B cell (primary cell): ENCODE data around the gene VWA5B2. TPM values are rescaled to one million over a fixed set of nuclear protein-coding genes. Genes with fewer than 3 reads are reported as not detected.

ENCODE experiments used
- ATAC-seq: fragments of 200-7000 bp; cut with Tn5 transposase; one replicate; pipeline ENCODE4 v1.10.0; 2021; ENCODE audit warnings: low read depth, mild to moderate bottlenecking, moderate number of reproducible peaks, moderate library complexity
- CTCF ChIA-PET: fragments of 350-600 bp; sonication (Branson Sonifier 250); formaldehyde crosslinking; loops from one replicate; lab custom pipeline; 2021; ENCODE audit warnings: antibody characterized with exemption, inconsistent platforms; lab: Charles Lee
- POLR2A ChIA-PET: fragments of 350-600 bp; sonication (Branson Sonifier 250); formaldehyde crosslinking; loops from one replicate; lab custom pipeline; 2021; ENCODE audit warnings: antibody characterized with exemption; lab: Charles Lee
- DNase-seq: peaks from one replicate; pipeline ENCODE4 v3.0.0; 2013
- H2AFZ ChIP-seq: 2 replicates; pipeline ENCODE4 v1.6.1; 2012; ENCODE audit warnings: mild to moderate bottlenecking, low read depth, low read length; ENCODE audit not compliant: insufficient read depth, poor library complexity, severe bottlenecking
- H3K27ac ChIP-seq, 2 donors: 1 replicate in 1 of 2; 2 replicates in 1 of 2; pipeline ENCODE4 v1.5.1; 2012 to 2013; ENCODE audit warnings: low read length in 2 of 2, mild to moderate bottlenecking in 2 of 2, moderate library complexity in 1 of 2
- H3K27me3 ChIP-seq, 4 experiments: fragments of 200-600 bp in 1 of 4; sonication (generic) in 1 of 4; replicated peaks in 1 of 4; 1 replicate in 2 of 4; 2 replicates in 2 of 4; pipeline versions ENCODE4 v1.6.1 to v1.7.0; 2013 to 2016; ENCODE audit warnings: low read length in 3 of 4, mild to moderate bottlenecking in 2 of 4, mixed read lengths in 1 of 4, moderate library complexity in 1 of 4; ENCODE audit not compliant: insufficient read depth in 4 of 4, control insufficient read depth in 3 of 4; ENCODE audit errors: control extremely low read depth in 1 of 4
- H3K36me3 ChIP-seq, 2 experiments: replicated peaks in 1 of 2; 1 replicate in 1 of 2; 2 replicates in 1 of 2; pipeline versions ENCODE4 v1.6.1 to v1.7.1; 2013; ENCODE audit warnings: low read length in 1 of 2; ENCODE audit not compliant: insufficient read depth in 2 of 2, control insufficient read depth in 1 of 2; ENCODE audit errors: control extremely low read depth in 1 of 2, extremely low read depth in 1 of 2
- H3K4me1 ChIP-seq, 2 donors: fragments of 200-600 bp in 1 of 2; sonication (generic) in 1 of 2; 1 replicate in 1 of 2; 2 replicates in 1 of 2; pipeline versions ENCODE4 v1.5.1 to v1.6.1; 2013 to 2017; ENCODE audit warnings: low read length in 2 of 2; ENCODE audit not compliant: control insufficient read depth in 2 of 2, insufficient read depth in 2 of 2
- H3K4me2 ChIP-seq: replicated peaks from 2 replicates; pipeline ENCODE3; 2012; ENCODE audit warnings: mild to moderate bottlenecking, low read depth, low read length; ENCODE audit not compliant: poor library complexity, severe bottlenecking
- H3K4me3 ChIP-seq, 5 experiments: fragments of 200-600 bp in 1 of 5; sonication (generic) in 1 of 5; 1 replicate in 3 of 5; 2 replicates in 2 of 5; pipeline versions ENCODE4 v1.5.1 to v1.7.0; 2011 to 2016; ENCODE audit warnings: low read length in 4 of 5, mild to moderate bottlenecking in 4 of 5, low read depth in 2 of 5, control low read depth in 1 of 5, moderate library complexity in 1 of 5; ENCODE audit not compliant: insufficient read depth in 1 of 5; ENCODE audit errors: control extremely low read depth in 1 of 5, extremely low read depth in 1 of 5
- H3K79me2 ChIP-seq: fragments of 200-600 bp; sonication (generic); one replicate; pipeline ENCODE4 v1.6.0; 2016; ENCODE audit warnings: low read length; ENCODE audit not compliant: control insufficient read depth, insufficient read depth
- H3K9ac ChIP-seq: fragments of 200-600 bp; sonication (generic); 2 replicates; pipeline ENCODE4 v1.6.1; 2017; ENCODE audit warnings: mild to moderate bottlenecking, low read length, moderate library complexity
- H3K9me3 ChIP-seq, 3 donors: one replicate each; pipeline versions ENCODE4 v1.6.1 to v1.7.1; 2013; ENCODE audit warnings: low read length in 2 of 3; ENCODE audit not compliant: control insufficient read depth in 2 of 3, insufficient read depth in 1 of 3; ENCODE audit errors: control extremely low read depth in 1 of 3
- H4K20me1 ChIP-seq: 2 replicates; pipeline ENCODE4 v1.6.0; 2012; ENCODE audit warnings: mild to moderate bottlenecking, low read length; ENCODE audit not compliant: insufficient read depth, control insufficient read depth, poor library complexity, severe bottlenecking
- H3K27ac Mint-ChIP-seq: one replicate; pipeline ENCODE4 v1.8.0; 2021; ENCODE audit warnings: mixed read lengths
- H3K27me3 Mint-ChIP-seq: one replicate; pipeline ENCODE4 v1.8.0; 2021; ENCODE audit warnings: mixed read lengths
- H3K4me1 Mint-ChIP-seq: one replicate; pipeline ENCODE4 v1.8.0; 2021; ENCODE audit warnings: mixed read lengths
- H3K4me3 Mint-ChIP-seq: one replicate; pipeline ENCODE4 v1.8.0; 2021; ENCODE audit warnings: mixed read lengths
- H3K9me3 Mint-ChIP-seq: one replicate; pipeline ENCODE4 v1.8.0; 2022; ENCODE audit warnings: mixed read lengths; ENCODE audit not compliant: insufficient read depth
- EZH2 ChIP-seq: IDR thresholded peaks from 2 replicates; pipeline ENCODE4 v1.6.1; 2012; ENCODE audit warnings: borderline replicate concordance, low read depth, mild to moderate bottlenecking, moderate library complexity, low read length; ENCODE audit not compliant: insufficient read depth, poor library complexity, severe bottlenecking
- WGBS: methylation state at CpG from one replicate; pipeline ENCODE4 v1.1.5; 2013; ENCODE audit warnings: missing lambda C conversion rate; ENCODE audit not compliant: insufficient coverage; 5-methylcytosine and 5-hydroxymethylcytosine counted together
- intact Hi-C: fragments of 100-400 bp; cut with micrococcal nuclease; formaldehyde crosslinking; loops from one replicate; pipeline ENCODE4 v1.10.0; 2022
- polyA plus RNA-seq: library from polyadenylated mRNA; depleted of rRNA; stranded (reverse); fragments of >200 nt; gene quantifications from 2 replicates; pipeline ENCODE4 v1.2.3, GENCODE V29; 2012
- total RNA-seq, 2 donors: library from RNA; stranded (reverse); fragments of 120-200 nt in 1 of 2; gene quantifications; 1 replicate in 1 of 2; 2 replicates in 1 of 2; pipeline versions ENCODE4 v1.2.3 to v1.2.4, GENCODE V29; 2013 to 2022
- TF ChIP-seq, protein P1 (sequence below): fragments of 200-600 bp; IDR thresholded peaks from one replicate; pipeline ENCODE4 v1.8.0; 2022; ENCODE audit warnings: antibody characterized with exemption, mild to moderate bottlenecking

VWA5B2 gene
- total and polyA plus RNA-seq, 2 donors (not counting 1 experiment from before 2014, with no cell fraction given) = 0.10 to 0.37 TPM

DNA sequence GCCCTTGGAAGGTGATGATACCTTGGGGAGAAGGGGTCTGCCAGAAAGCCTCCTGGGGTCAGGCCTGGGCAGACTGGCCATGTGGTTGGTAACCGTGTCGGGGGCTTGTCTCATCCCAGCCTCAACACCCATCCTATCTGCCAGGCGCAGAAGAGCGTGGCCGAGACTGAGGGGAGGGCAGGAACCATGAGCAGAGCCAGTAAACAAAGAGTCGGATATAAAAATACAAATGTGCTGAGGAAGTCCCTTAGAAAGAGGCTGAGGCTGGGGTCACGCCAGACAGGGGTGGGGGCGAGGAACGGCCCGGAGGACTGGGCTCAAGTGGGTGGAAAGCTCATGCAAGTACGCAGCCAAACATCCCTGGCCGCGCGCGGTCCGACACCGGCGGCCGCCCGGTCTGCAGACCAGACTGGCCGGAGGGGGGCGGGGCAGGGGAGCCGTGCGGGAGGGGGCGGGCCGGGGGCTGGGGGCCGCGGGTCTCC is 30.1 kb downstream of the VWA5B2 start:
- peaks cover 24% of the 10 kb centered on the region for H3K4me1 Mint-ChIP-seq
- Histone ChIP-seq H4K20me1 (peaks cover 7% of the 10 kb centered on the region), H3K36me3 (no peaks in the 10 kb centered on the region), H3K9ac (no peak overlapping the region), H3K79me2 (no peaks in the 10 kb centered on the region), H3K9me3 (peaks cover 0 to 4% (median 0%) of the 10 kb centered on the region in 3 donors), H3K4me3 (no peak overlapping the region), H2AFZ (no peak overlapping the region), H3K27ac (no peak overlapping the region), H3K4me2 (peak overlapping the region; percentile 8), H3K4me1 (peaks cover 27% of the 10 kb centered on the region in 2 donors), H3K27me3 (peaks cover 0 to 53% (median 23%) of the 10 kb centered on the region in 4 experiments)
- WGBS = 26% methylated on average over 19 of the region's 28 CpGs
- no peak for TF ChIP-seq EZH2
- TF ChIP-seq, protein P1, sequence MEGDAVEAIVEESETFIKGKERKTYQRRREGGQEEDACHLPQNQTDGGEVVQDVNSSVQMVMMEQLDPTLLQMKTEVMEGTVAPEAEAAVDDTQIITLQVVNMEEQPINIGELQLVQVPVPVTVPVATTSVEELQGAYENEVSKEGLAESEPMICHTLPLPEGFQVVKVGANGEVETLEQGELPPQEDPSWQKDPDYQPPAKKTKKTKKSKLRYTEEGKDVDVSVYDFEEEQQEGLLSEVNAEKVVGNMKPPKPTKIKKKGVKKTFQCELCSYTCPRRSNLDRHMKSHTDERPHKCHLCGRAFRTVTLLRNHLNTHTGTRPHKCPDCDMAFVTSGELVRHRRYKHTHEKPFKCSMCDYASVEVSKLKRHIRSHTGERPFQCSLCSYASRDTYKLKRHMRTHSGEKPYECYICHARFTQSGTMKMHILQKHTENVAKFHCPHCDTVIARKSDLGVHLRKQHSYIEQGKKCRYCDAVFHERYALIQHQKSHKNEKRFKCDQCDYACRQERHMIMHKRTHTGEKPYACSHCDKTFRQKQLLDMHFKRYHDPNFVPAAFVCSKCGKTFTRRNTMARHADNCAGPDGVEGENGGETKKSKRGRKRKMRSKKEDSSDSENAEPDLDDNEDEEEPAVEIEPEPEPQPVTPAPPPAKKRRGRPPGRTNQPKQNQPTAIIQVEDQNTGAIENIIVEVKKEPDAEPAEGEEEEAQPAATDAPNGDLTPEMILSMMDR = no peak
- H3K9me3 Mint-ChIP-seq = no peaks in the 10 kb centered on the region
- H3K4me3 Mint-ChIP-seq = peak overlapping the region; percentile 74
- DNase-seq (no peak), ATAC-seq (no peak)
- CTCF ChIA-PET = interaction anchor here (1.5 to 2.6 kb wide), 2 partner anchors 10 to 32 kb away, joined by 3 to 9 read pairs; partner anchors contain the start of gene EEF1AKMT4
- H3K27ac Mint-ChIP-seq = no peak overlapping the region
- POLR2A ChIA-PET = no interaction called here
- intact Hi-C loops = no loop called here
- peaks cover 36% of the 10 kb centered on the region for H3K27me3 Mint-ChIP-seq
